Neuronal stem cell (in vitro differentiated cells): ENCODE measurements around the gene FHIP1A.

ENCODE experiments used
- DNase-seq: peaks from one replicate; pipeline ENCODE4 v3.0.0-alpha.2; 2013; ENCODE audit warnings: low spot score
- H2AFZ ChIP-seq: one replicate; pipeline ENCODE4 v1.6.1; 2013; ENCODE audit warnings: mild to moderate bottlenecking, low read length, inconsistent platforms
- H2AK5ac ChIP-seq: 2 replicates; pipeline ENCODE4 v1.6.1; 2013; ENCODE audit warnings: low read depth, mild to moderate bottlenecking, inconsistent platforms, low read length, moderate library complexity, mixed read lengths
- H2BK120ac ChIP-seq: 2 replicates; pipeline ENCODE4 v1.6.1; 2013; ENCODE audit warnings: low read depth, mild to moderate bottlenecking, inconsistent platforms, low read length, moderate library complexity, mixed read lengths
- H2BK12ac ChIP-seq: one replicate; pipeline ENCODE4 v1.6.1; 2013; ENCODE audit warnings: low read length, inconsistent platforms
- H2BK15ac ChIP-seq: 2 replicates; pipeline ENCODE4 v1.6.1; 2013; ENCODE audit warnings: mild to moderate bottlenecking, low read length, inconsistent platforms, mixed read lengths
- H2BK5ac ChIP-seq: one replicate; pipeline ENCODE4 v1.6.1; 2013; ENCODE audit warnings: inconsistent platforms, mild to moderate bottlenecking, low read length, moderate library complexity
- H3K14ac ChIP-seq: one replicate; pipeline ENCODE4 v1.6.1; 2013; ENCODE audit warnings: low read length, inconsistent platforms
- H3K18ac ChIP-seq: 2 replicates; pipeline ENCODE4 v1.6.1; 2013; ENCODE audit warnings: low read length, inconsistent platforms
- H3K23ac ChIP-seq: 2 replicates; pipeline ENCODE4 v1.6.1; 2013; ENCODE audit warnings: low read depth, mild to moderate bottlenecking, mixed read lengths, low read length, inconsistent platforms; ENCODE audit not compliant: poor library complexity
- H3K27ac ChIP-seq: replicated peaks from 3 replicates; pipeline ENCODE4 v1.5.1; 2013; ENCODE audit warnings: low read length, inconsistent platforms
- H3K27me3 ChIP-seq, 3 experiments: 2 replicates each; pipeline ENCODE4 v1.6.1; 2013; ENCODE audit warnings: low read length in 3 of 3, mild to moderate bottlenecking in 2 of 3, inconsistent platforms in 1 of 3, low read depth in 1 of 3, mixed read lengths in 1 of 3, moderate library complexity in 1 of 3; ENCODE audit not compliant: control insufficient read depth in 3 of 3, insufficient read depth in 3 of 3
- H3K36me3 ChIP-seq, 2 donors: replicated peaks in 1 of 2; 2 replicates each; pipeline ENCODE4 v1.6.1; 2013; ENCODE audit warnings: low read length in 2 of 2; ENCODE audit not compliant: control insufficient read depth in 2 of 2, insufficient read depth in 2 of 2
- H3K4ac ChIP-seq: 2 replicates; pipeline ENCODE4 v1.6.1; 2013; ENCODE audit warnings: inconsistent platforms, mild to moderate bottlenecking, low read length, moderate library complexity
- H3K4me1 ChIP-seq, 2 donors: 1 replicate in 1 of 2; 2 replicates in 1 of 2; pipeline ENCODE4 v1.6.1; 2013; ENCODE audit warnings: low read length in 2 of 2, low read depth in 1 of 2; ENCODE audit not compliant: control insufficient read depth in 2 of 2, insufficient read depth in 1 of 2
- H3K4me2 ChIP-seq: one replicate; pipeline ENCODE4 v1.6.1; 2013; ENCODE audit warnings: mild to moderate bottlenecking, low read length, inconsistent platforms; ENCODE audit not compliant: insufficient read depth, poor library complexity, severe bottlenecking
- H3K4me3 ChIP-seq, 2 donors: 2 replicates each; pipeline ENCODE4 v1.5.1; 2013; ENCODE audit warnings: low read length in 2 of 2, mild to moderate bottlenecking in 2 of 2, inconsistent platforms in 1 of 2, moderate library complexity in 1 of 2
- H3K79me1 ChIP-seq: one replicate; pipeline ENCODE4 v1.6.1; 2013; ENCODE audit warnings: low read depth, mild to moderate bottlenecking, inconsistent platforms, low read length, moderate library complexity
- H3K9ac ChIP-seq: one replicate; pipeline ENCODE4 v1.6.1; 2013; ENCODE audit warnings: mild to moderate bottlenecking, low read depth, low read length, inconsistent platforms; ENCODE audit not compliant: poor library complexity
- H3K9me3 ChIP-seq, 2 donors: replicated peaks in 1 of 2; 2 replicates each; pipeline versions ENCODE3 to v1.6.1; 2013; ENCODE audit warnings: low read length in 2 of 2, mild to moderate bottlenecking in 2 of 2, inconsistent platforms in 1 of 2, low read depth in 1 of 2, mixed read lengths in 1 of 2, moderate library complexity in 1 of 2; ENCODE audit not compliant: control insufficient read depth in 2 of 2, insufficient read depth in 1 of 2
- H4K8ac ChIP-seq: one replicate; pipeline ENCODE4 v1.6.1; 2013; ENCODE audit warnings: low read depth, mild to moderate bottlenecking, inconsistent platforms, low read length, moderate library complexity
- H4K91ac ChIP-seq: one replicate; pipeline ENCODE4 v1.6.1; 2013; ENCODE audit warnings: low read length, low read depth, mild to moderate bottlenecking, inconsistent platforms; ENCODE audit not compliant: poor library complexity
- WGBS, 2 donors: extraction: QIAGEN DNeasy Blood & Tissue Kit; methylation state at CpG; one replicate each; pipeline ENCODE4 v1.1.7; 2013; ENCODE audit warnings: missing lambda C conversion rate in 2 of 2, mixed read lengths in 1 of 2; ENCODE audit not compliant: insufficient read length in 2 of 2, insufficient replicate concordance in 1 of 2; ENCODE audit errors: extremely low coverage in 2 of 2; 5-methylcytosine and 5-hydroxymethylcytosine counted together

Gene FHIP1A

DNA sequence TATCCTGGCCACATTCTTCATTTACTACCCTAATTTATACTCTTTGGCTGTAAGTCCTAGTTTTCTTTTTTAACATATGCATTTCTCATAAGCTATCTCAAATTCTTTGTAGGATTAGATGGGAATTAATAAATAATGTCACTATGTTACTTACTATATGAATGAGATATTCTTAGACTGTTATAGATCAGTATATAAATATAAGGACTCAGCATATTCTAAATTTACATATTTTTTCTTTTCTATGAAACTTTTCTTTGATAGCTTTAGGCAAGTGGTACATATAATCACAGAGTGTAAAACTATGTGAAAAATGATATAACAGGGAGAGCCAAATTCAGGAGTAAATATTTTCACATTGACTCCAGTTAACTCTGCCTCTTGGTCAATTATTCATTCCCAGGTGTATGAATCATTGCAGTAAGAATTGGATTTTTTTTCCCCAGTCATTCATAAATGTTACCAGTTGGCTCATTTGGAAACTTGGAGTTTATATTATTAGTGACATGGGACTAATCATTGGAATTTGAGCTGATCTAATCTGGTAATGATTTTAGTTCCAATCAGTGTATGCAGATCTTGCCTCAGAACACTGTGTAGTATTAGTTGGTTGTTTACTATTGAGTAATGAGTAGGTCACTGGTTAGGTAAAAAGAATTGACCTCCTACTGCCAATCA, 25.3 kb downstream of the FHIP1A start:
- H3K27ac ChIP-seq, result no peak overlapping the region
- no peak overlapping the region for H3K18ac ChIP-seq
- no peak overlapping the region for H4K8ac ChIP-seq
- no peak overlapping the region for H2AFZ ChIP-seq
- H3K23ac ChIP-seq, result no peak overlapping the region
- H3K14ac ChIP-seq, result no peak overlapping the region
- H3K27me3 ChIP-seq, result peaks cover 0 to 4% (median 0%) of the 10 kb centered on the region in 3 experiments
- no peak overlapping the region for H2BK5ac ChIP-seq
- H3K9ac ChIP-seq, result no peak overlapping the region
- no peaks in the 10 kb centered on the region for H3K9me3 ChIP-seq
- H3K79me1 ChIP-seq, result no peaks in the 10 kb centered on the region
- H2BK120ac ChIP-seq, result no peak overlapping the region
- no peak overlapping the region for H3K4me3 ChIP-seq
- H3K4me1 ChIP-seq, result no peaks in the 10 kb centered on the region
- H2BK15ac ChIP-seq, result no peak overlapping the region
- H4K91ac ChIP-seq, result no peak overlapping the region
- DNase-seq, result no peak
- no peak overlapping the region for H2BK12ac ChIP-seq
- no peaks in the 10 kb centered on the region for H3K36me3 ChIP-seq
- H3K4me2 ChIP-seq, result no peak overlapping the region
- no peak overlapping the region for H2AK5ac ChIP-seq
- no peak overlapping the region for H3K4ac ChIP-seq

DNA sequence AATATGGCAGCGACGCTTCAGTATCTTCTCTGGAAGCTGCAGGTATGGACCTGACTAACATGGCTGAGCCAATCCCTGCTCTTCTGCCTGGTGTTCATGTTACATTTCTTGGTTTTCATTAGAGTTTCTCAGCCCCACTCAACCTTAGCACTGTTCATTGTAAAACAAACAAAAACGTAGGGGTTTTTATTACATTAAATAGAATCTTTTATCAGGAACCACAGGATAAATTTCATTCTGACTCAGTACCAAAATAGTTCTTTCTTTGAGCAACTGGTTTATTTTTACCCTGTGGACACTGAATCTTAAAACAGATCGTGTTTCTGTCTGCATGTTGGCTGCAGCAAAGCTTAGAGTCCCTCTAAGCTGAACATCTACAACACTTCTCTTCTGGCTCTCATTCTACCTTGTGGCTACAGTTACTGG, 27.1 kb downstream of the FHIP1A start:
- H3K4me3 ChIP-seq, result no peak overlapping the region
- no peak overlapping the region for H2AK5ac ChIP-seq
- no peak overlapping the region for H3K4me2 ChIP-seq
- H3K9ac ChIP-seq, result no peak overlapping the region
- H3K4ac ChIP-seq, result no peak overlapping the region
- no peak overlapping the region for H2BK120ac ChIP-seq
- no peak overlapping the region for H3K14ac ChIP-seq
- H3K4me1 ChIP-seq, result no peaks in the 10 kb centered on the region
- no CpG with 5 or more reads among the region's 4 CpGs for WGBS, 2 donors
- H3K27me3 ChIP-seq, result no peaks in the 10 kb centered on the region
- H3K36me3 ChIP-seq, result no peaks in the 10 kb centered on the region
- no peak overlapping the region for H2BK5ac ChIP-seq
- H3K18ac ChIP-seq, result no peak overlapping the region
- no peaks in the 10 kb centered on the region for H3K9me3 ChIP-seq
- H3K27ac ChIP-seq, result no peak overlapping the region
- H4K91ac ChIP-seq, result no peak overlapping the region
- H2AFZ ChIP-seq, result no peak overlapping the region
- DNase-seq, result no peak
- H3K23ac ChIP-seq, result no peak overlapping the region
- no peak overlapping the region for H4K8ac ChIP-seq
- no peaks in the 10 kb centered on the region for H3K79me1 ChIP-seq
- H2BK15ac ChIP-seq, result no peak overlapping the region
- no peak overlapping the region for H2BK12ac ChIP-seq

DNA sequence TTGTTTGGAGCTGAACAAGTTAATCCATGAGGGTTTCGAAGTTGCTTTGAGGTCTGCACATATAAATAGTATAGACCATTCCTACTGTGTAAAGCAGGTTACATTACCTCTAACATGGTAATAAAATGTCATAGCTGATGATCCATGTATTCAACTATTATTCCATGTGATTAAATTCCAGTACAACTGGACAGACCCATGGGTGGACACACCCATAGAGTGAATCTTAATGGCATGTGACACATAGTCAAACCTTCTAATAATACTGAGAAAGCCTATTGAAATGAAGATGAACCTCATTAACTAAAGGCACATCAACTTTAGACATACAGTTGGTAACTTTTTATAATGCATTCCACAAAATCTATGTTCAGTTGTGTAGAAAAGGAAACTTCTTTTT, 28.5 kb downstream of the FHIP1A start:
- H3K4me3 ChIP-seq, result no peak overlapping the region
- H2AK5ac ChIP-seq, result no peak overlapping the region
- no peaks in the 10 kb centered on the region for H3K27me3 ChIP-seq
- H3K4me2 ChIP-seq, result no peak overlapping the region
- H2AFZ ChIP-seq, result no peak overlapping the region
- no peak overlapping the region for H2BK5ac ChIP-seq
- H3K9me3 ChIP-seq, result no peaks in the 10 kb centered on the region
- H3K79me1 ChIP-seq, result no peaks in the 10 kb centered on the region
- no peak overlapping the region for H3K23ac ChIP-seq
- H2BK120ac ChIP-seq, result no peak overlapping the region
- no peak overlapping the region for H2BK12ac ChIP-seq
- H2BK15ac ChIP-seq, result no peak overlapping the region
- no peaks in the 10 kb centered on the region for H3K36me3 ChIP-seq
- H3K9ac ChIP-seq, result no peak overlapping the region
- H3K18ac ChIP-seq, result no peak overlapping the region
- no peak overlapping the region for H3K14ac ChIP-seq
- no peak overlapping the region for H3K4ac ChIP-seq
- DNase-seq, result no peak
- H4K8ac ChIP-seq, result no peak overlapping the region
- WGBS, 2 donors, result no CpG with 5 or more reads among the region's 1 CpG
- H3K4me1 ChIP-seq, result no peaks in the 10 kb centered on the region
- no peak overlapping the region for H4K91ac ChIP-seq
- no peak overlapping the region for H3K27ac ChIP-seq

DNA sequence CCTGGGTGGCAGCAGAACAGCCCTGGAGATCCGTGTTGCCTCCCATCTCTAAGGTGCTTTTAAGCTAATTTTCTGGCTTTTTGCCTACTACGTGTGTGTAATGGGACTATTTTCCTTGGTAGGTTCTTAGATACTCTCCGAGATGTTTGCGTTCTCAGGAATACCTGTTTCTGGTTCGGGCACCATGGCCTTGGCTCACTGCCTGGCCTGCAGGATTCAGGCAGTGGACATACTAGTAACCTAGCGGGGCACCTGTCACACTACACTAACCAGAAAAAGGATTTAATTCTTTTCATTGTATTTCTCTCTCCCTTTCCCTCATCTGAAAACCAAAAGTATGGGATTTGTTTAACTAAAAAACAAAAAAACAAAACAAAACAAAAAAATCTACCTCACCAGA, 29.2 kb downstream of the FHIP1A start:
- no peaks in the 10 kb centered on the region for H3K36me3 ChIP-seq
- WGBS, 2 donors, result no CpG with 5 or more reads among the region's 6 CpGs
- H2BK15ac ChIP-seq, result no peak overlapping the region
- no peaks in the 10 kb centered on the region for H3K4me1 ChIP-seq
- no peak overlapping the region for H4K8ac ChIP-seq
- H3K9ac ChIP-seq, result no peak overlapping the region
- H3K18ac ChIP-seq, result no peak overlapping the region
- no peak for DNase-seq
- H3K4me2 ChIP-seq, result no peak overlapping the region
- H2AK5ac ChIP-seq, result no peak overlapping the region
- H2BK120ac ChIP-seq, result no peak overlapping the region
- no peak overlapping the region for H4K91ac ChIP-seq
- no peak overlapping the region for H3K14ac ChIP-seq
- no peak overlapping the region for H3K23ac ChIP-seq
- H3K9me3 ChIP-seq, result no peaks in the 10 kb centered on the region
- H2BK5ac ChIP-seq, result no peak overlapping the region
- H3K27me3 ChIP-seq, result no peaks in the 10 kb centered on the region
- H3K4me3 ChIP-seq, result no peak overlapping the region
- no peak overlapping the region for H2BK12ac ChIP-seq
- no peak overlapping the region for H3K4ac ChIP-seq
- H3K79me1 ChIP-seq, result no peaks in the 10 kb centered on the region
- no peak overlapping the region for H2AFZ ChIP-seq
- H3K27ac ChIP-seq, result no peak overlapping the region
